DOHH2 (cell line): ENCODE data around the gene PLXNA2.

ENCODE experiments used
- H3F3A ChIP-seq: fragments of 200-600 bp; sonication (generic), shearing (Covaris generic); 2 replicates; pipeline ENCODE4 v1.6.0; 2016; ENCODE audit warnings: antibody characterized with exemption, mild to moderate bottlenecking; ENCODE audit not compliant: control insufficient read depth, insufficient read depth
- H3K27ac ChIP-seq: fragments of 200-600 bp; sonication (generic); 2 replicates; pipeline ENCODE4 v1.5.1; 2014; ENCODE audit warnings: low read depth, mild to moderate bottlenecking, low read length, moderate library complexity
- H3K27me3 ChIP-seq: fragments of 200-600 bp; sonication (generic); 2 replicates; pipeline ENCODE4 v1.6.1; 2014; ENCODE audit warnings: mild to moderate bottlenecking, low read length, mixed read lengths; ENCODE audit not compliant: control insufficient read depth
- H3K36me3 ChIP-seq: fragments of 200-600 bp; sonication (generic); 2 replicates; pipeline ENCODE4 v1.6.1; 2014; ENCODE audit warnings: mild to moderate bottlenecking, low read length, moderate library complexity, mixed read lengths; ENCODE audit not compliant: control insufficient read depth
- H3K4me1 ChIP-seq: fragments of 200-600 bp; sonication (generic); 2 replicates; pipeline ENCODE4 v1.6.1; 2014; ENCODE audit warnings: mild to moderate bottlenecking, low read length, mixed read lengths; ENCODE audit not compliant: control insufficient read depth
- H3K4me2 ChIP-seq: fragments of 200-600 bp; sonication (generic); 2 replicates; pipeline ENCODE4 v1.6.0; 2014; ENCODE audit warnings: mild to moderate bottlenecking, low read length, moderate library complexity
- H3K4me3 ChIP-seq: fragments of 200-600 bp; sonication (generic); 2 replicates; pipeline ENCODE4 v1.5.1; 2014; ENCODE audit warnings: mild to moderate bottlenecking, low read length, mixed read lengths
- H3K79me2 ChIP-seq: fragments of 200-600 bp; sonication (generic); 2 replicates; pipeline ENCODE4 v1.6.1; 2014; ENCODE audit warnings: mild to moderate bottlenecking, low read length, mixed read lengths; ENCODE audit not compliant: control insufficient read depth
- H3K9me2 ChIP-seq: fragments of 200-600 bp; sonication (generic); replicated peaks from 2 replicates; pipeline ENCODE4 v1.6.1; 2014; ENCODE audit warnings: mild to moderate bottlenecking, low read length, mixed read lengths; ENCODE audit not compliant: control insufficient read depth
- H3K9me3 ChIP-seq: fragments of 200-600 bp; sonication (generic); 2 replicates; pipeline ENCODE4 v1.6.1; 2014; ENCODE audit warnings: antibody characterized with exemption, low read length, mixed read lengths; ENCODE audit not compliant: control insufficient read depth, insufficient read depth
- H4K20me1 ChIP-seq: fragments of 200-600 bp; sonication (generic); 2 replicates; pipeline ENCODE4 v1.6.0; 2014; ENCODE audit warnings: low read depth, mild to moderate bottlenecking, antibody characterized with exemption, low read length, moderate library complexity; ENCODE audit not compliant: control insufficient read depth, insufficient read depth
- CTCF ChIP-seq: fragments of 200-600 bp; sonication (generic); IDR thresholded peaks from one replicate; pipeline ENCODE4 v1.5.1; 2014; ENCODE audit warnings: antibody characterized with exemption, mild to moderate bottlenecking, low read depth, low read length; ENCODE audit not compliant: poor library complexity, severe bottlenecking
- EZH2phosphoT487 ChIP-seq: fragments of 200-600 bp; sonication (generic); IDR thresholded peaks from 2 replicates; pipeline ENCODE4 v1.6.1; 2017; ENCODE audit warnings: borderline replicate concordance, mild to moderate bottlenecking, antibody characterized with exemption, low read length, moderate library complexity, mixed read lengths

Gene PLXNA2

GRCh38 chr1:208205216-208206013 lies 38.8 kb downstream of the PLXNA2 start:
- H3K36me3 ChIP-seq, result no peaks in the 10 kb centered on the region
- H3K27me3 ChIP-seq, result no peaks in the 10 kb centered on the region
- H3K9me3 ChIP-seq, result no peaks in the 10 kb centered on the region
- H3K27ac ChIP-seq, result no peak overlapping the region
- TF ChIP-seq EZH2phosphoT487 (no peak), CTCF (no peak)
- H3K4me1 ChIP-seq, result no peaks in the 10 kb centered on the region
- no peaks in the 10 kb centered on the region for H3K79me2 ChIP-seq
- no peaks in the 10 kb centered on the region for H3K9me2 ChIP-seq
- H3F3A ChIP-seq, result no peaks in the 10 kb centered on the region
- no peak overlapping the region for H3K4me3 ChIP-seq
- no peak overlapping the region for H3K4me2 ChIP-seq
- no peaks in the 10 kb centered on the region for H4K20me1 ChIP-seq

GRCh38 chr1:208204779-208205178 lies 39.4 kb downstream of the PLXNA2 start:
- H3K4me2 ChIP-seq, result no peak overlapping the region
- TF ChIP-seq CTCF, result no peak
- TF ChIP-seq EZH2phosphoT487, result no peak
- H3K4me3 ChIP-seq, result no peak overlapping the region
- no peaks in the 10 kb centered on the region for H3K79me2 ChIP-seq
- H3K4me1 ChIP-seq, result no peaks in the 10 kb centered on the region
- no peaks in the 10 kb centered on the region for H4K20me1 ChIP-seq
- no peaks in the 10 kb centered on the region for H3K9me2 ChIP-seq
- no peaks in the 10 kb centered on the region for H3F3A ChIP-seq
- H3K27ac ChIP-seq, result no peak overlapping the region
- H3K9me3 ChIP-seq, result no peaks in the 10 kb centered on the region
- H3K36me3 ChIP-seq, result no peaks in the 10 kb centered on the region
- no peaks in the 10 kb centered on the region for H3K27me3 ChIP-seq

- Histone ChIP-seq H4K20me1 (no peaks in the 10 kb centered on the region), H3K27ac (no peak overlapping the region), H3K4me3 (no peak overlapping the region), H3F3A (no peaks in the 10 kb centered on the region), H3K9me3 (no peaks in the 10 kb centered on the region), H3K9me2 (no peaks in the 10 kb centered on the region), H3K79me2 (no peaks in the 10 kb centered on the region), H3K36me3 (no peaks in the 10 kb centered on the region), H3K4me1 (no peaks in the 10 kb centered on the region), H3K27me3 (no peaks in the 10 kb centered on the region), H3K4me2 (no peak overlapping the region)
- no peak for TF ChIP-seq CTCF
- TF ChIP-seq EZH2phosphoT487, result no peak
Measured at GRCh38 chr1:208203848-208204609, 40.2 kb downstream of the PLXNA2 start.
